HG03060 (cell line): ENCODE results near the gene CAMSAP1.

ENCODE experiments used
- ATAC-seq: cut with Tn5 transposase; IDR thresholded peaks from one replicate; pipeline ENCODE4 v1.9.1; 2021; ENCODE audit warnings: low read depth, moderate number of reproducible peaks; ENCODE audit not compliant: unreplicated experiment

The CAMSAP1 gene

GRCh38 chr9:135818718-135819475, 88.4 kb downstream of the CAMSAP1 start:
- ATAC-seq = no peak

- ATAC-seq = no peak
Observed at GRCh38 chr9:135817951-135818717, 89.2 kb downstream of the CAMSAP1 start.

GRCh38 chr9:135816651-135816970, 90.7 kb downstream of the CAMSAP1 start:
- no peak for ATAC-seq

- no peak for ATAC-seq
Observed at GRCh38 chr9:135815830-135816650, 91.3 kb downstream of the CAMSAP1 start.

- ATAC-seq = no peak
Observed at GRCh38 chr9:135815413-135815812, 91.9 kb downstream of the CAMSAP1 start.

- ATAC-seq = no peak
Observed at GRCh38 chr9:135814421-135815095, 92.8 kb downstream of the CAMSAP1 start.

GRCh38 chr9:135813671-135814290, 93.6 kb downstream of the CAMSAP1 start:
- no peak for ATAC-seq

GRCh38 chr9:135812961-135813360, 94.4 kb downstream of the CAMSAP1 start:
- ATAC-seq = no peak

GRCh38 chr9:135811801-135812200, 95.5 kb downstream of the CAMSAP1 start:
- no peak for ATAC-seq

- no peak for ATAC-seq
Observed at GRCh38 chr9:135810806-135811575, 96.4 kb downstream of the CAMSAP1 start.

- ATAC-seq = no peak
Observed at GRCh38 chr9:135809166-135809565, 98.2 kb downstream of the CAMSAP1 start.

- ATAC-seq = no peak
Observed at GRCh38 chr9:135805422-135806022, 101.8 kb downstream of the CAMSAP1 start.

GRCh38 chr9:135804581-135805421, 102.5 kb downstream of the CAMSAP1 start:
- ATAC-seq = no peak

GRCh38 chr9:135803441-135803840, 103.9 kb downstream of the CAMSAP1 start:
- no peak for ATAC-seq

GRCh38 chr9:135802876-135803419, 104.4 kb downstream of the CAMSAP1 start:
- no peak for ATAC-seq

- no peak for ATAC-seq
Observed at GRCh38 chr9:135801070-135801469, 106.3 kb downstream of the CAMSAP1 start.

- no peak for ATAC-seq
Observed at GRCh38 chr9:135799261-135799660, 108.1 kb downstream of the CAMSAP1 start.

GRCh38 chr9:135798263-135798585, 109.1 kb downstream of the CAMSAP1 start:
- ATAC-seq = no peak
